NCI-H1436 (cell line): Measurements from ENCODE around the gene DDI1.

Source experiments
- DNase-seq: peaks from one replicate; lab custom pipeline; 2025; lab: John Stamatoyannopoulos, UW

DDI1 gene

GRCh38 chr11:104078245-104078644 is 41.8 kb downstream of the DDI1 start:
- DNase-seq = no peak

GRCh38 chr11:104078995-104079394 is 42.6 kb downstream of the DDI1 start:
- no peak for DNase-seq

- DNase-seq = no peak
These were observed 50.2 kb downstream of the DDI1 start for GRCh38 chr11:104086621-104087020.
